ENCODE measurements around the gene SERPINA1. TPM values are rescaled to one million over a fixed set of nuclear protein-coding genes. Genes with fewer than 3 reads are reported as not detected.
"Not testable (repeated sequence)": the region's sequence is repeated elsewhere in the genome, so short reads cannot be mapped to it uniquely, and the experiment has no call there.

Gene SERPINA1
- total RNA-seq: under 1 TPM in 1 of 2 donors, not detected in 1; 0.38 TPM

- Mint-ChIP-seq H3K4me3 (no peak within 1 kb of the TSS), H3K36me3 (no peaks in the 10 kb centered on the region), H3K27me3 (peaks cover 0 to 2% of the 10 kb centered on the region in 2 donors), H3K4me1 (ENCODE audit: low read depth in 2 of 2) (peaks cover 0 to 20% of the 10 kb centered on the region in 2 donors), H3K9me3 (no peaks in the 10 kb centered on the region), H3K27ac (no peak within 1 kb of the TSS)
- DNase-seq (ENCODE audit: low spot score) (no peak), ATAC-seq (no peak)
These were observed at the start of gene SERPINA1 for GRCh38 chr14:94388384-94389103. SERPINA1 (minus strand) TSS chr14:94388602; CDS start chr14:94383237, 5,365 bp downstream.

GRCh38 chr14:94428610-94429009 is 40.2 kb upstream of the SERPINA1 start:
- H3K27ac Mint-ChIP-seq: no peak overlapping the region
- ATAC-seq (no peak), DNase-seq (ENCODE audit: low spot score) (no peak)
- H3K36me3 Mint-ChIP-seq: no peaks in the 10 kb centered on the region
- no peaks in the 10 kb centered on the region for H3K9me3 Mint-ChIP-seq
- peaks cover 0 to under 1% of the 10 kb centered on the region in 2 donors for H3K4me1 Mint-ChIP-seq (ENCODE audit: low read depth in 2 of 2)
- peaks cover 17 to 19% of the 10 kb centered on the region in 2 donors for H3K27me3 Mint-ChIP-seq
- H3K4me3 Mint-ChIP-seq: no peak overlapping the region

DNA sequence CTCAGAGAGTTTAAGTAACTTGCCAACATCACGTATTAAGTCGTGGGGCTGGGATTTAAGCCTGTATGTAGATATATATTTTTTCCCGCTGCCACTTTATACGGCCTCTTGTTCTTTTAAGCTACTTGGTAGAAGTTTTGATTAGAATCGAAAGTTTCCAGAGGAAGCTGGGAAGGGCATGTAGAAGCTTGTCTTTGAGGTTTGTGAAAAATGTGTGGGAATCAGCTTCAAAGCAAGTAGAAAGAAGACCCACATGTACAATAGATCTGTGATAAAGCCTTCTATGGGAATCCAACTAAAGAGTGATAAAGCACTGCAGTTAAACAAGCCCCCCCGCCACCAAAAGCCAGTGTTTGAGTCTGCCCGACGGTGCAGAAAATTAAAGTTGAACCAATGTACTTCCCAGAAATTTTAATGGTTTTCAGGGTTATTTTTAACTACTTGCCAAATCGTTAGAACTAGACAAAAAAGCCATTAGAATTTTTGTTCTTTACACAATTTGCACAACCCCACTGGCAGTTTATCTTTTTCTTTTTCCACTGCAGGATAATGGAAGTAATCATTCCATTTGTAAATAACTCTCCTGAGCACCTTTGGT is 38.7 kb upstream of the SERPINA1 start:
- Mint-ChIP-seq H3K27me3 (peaks cover 23% of the 10 kb centered on the region in 2 donors), H3K27ac (no peak overlapping the region)
- no peak for ATAC-seq

GRCh38 chr14:94426526-94426925 is 38.1 kb upstream of the SERPINA1 start:
- H3K9me3 Mint-ChIP-seq: no peaks in the 10 kb centered on the region
- peaks cover 21 to 26% of the 10 kb centered on the region in 2 donors for H3K27me3 Mint-ChIP-seq
- DNase-seq (ENCODE audit: low spot score) (no peak), ATAC-seq (no peak)
- peaks cover 0 to 4% of the 10 kb centered on the region in 2 donors for H3K4me1 Mint-ChIP-seq (ENCODE audit: low read depth in 2 of 2)
- no peak overlapping the region for H3K4me3 Mint-ChIP-seq
- no peak overlapping the region for H3K27ac Mint-ChIP-seq
- no peaks in the 10 kb centered on the region for H3K36me3 Mint-ChIP-seq

More for the DNA sequence above, 38.7 kb upstream of the SERPINA1 start:
- Mint-ChIP-seq H3K36me3 (no peaks in the 10 kb centered on the region), H3K4me1 (ENCODE audit: low read depth in 2 of 2) (peaks cover 0 to 4% of the 10 kb centered on the region in 2 donors), H3K9me3 (no peaks in the 10 kb centered on the region), H3K4me3 (no peak overlapping the region)
- no peak for DNase-seq (ENCODE audit: low spot score)

DNA sequence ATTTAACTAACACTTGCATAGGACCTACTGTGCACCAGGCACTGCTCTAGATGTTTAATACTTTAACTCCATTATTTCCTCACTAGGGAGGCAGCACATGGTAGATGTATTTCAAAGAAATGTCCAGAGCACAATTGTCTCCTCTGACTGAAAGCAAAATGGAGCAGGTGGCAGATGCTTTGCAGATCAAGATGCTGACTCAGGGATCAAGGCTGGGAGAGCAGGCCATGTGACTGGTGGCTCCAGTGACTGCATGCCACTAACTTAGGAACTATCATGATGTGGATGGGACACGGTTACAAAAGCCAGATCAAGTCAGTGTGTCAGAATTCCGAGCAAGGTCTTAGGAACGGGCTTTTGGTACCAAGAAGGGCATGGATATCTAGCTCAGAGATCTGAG is 36.0 kb upstream of the SERPINA1 start:
- Mint-ChIP-seq H3K27ac (no peak overlapping the region), H3K36me3 (no peaks in the 10 kb centered on the region), H3K27me3 (peaks cover 24 to 38% of the 10 kb centered on the region in 2 donors), H3K9me3 (no peaks in the 10 kb centered on the region), H3K4me3 (no peak overlapping the region), H3K4me1 (ENCODE audit: low read depth in 2 of 2) (peaks cover 0 to 4% of the 10 kb centered on the region in 2 donors)
- DNase-seq (ENCODE audit: low spot score) (no peak), ATAC-seq (no peak)

GRCh38 chr14:94423453-94424056 is 35.2 kb upstream of the SERPINA1 start:
- H3K4me1 Mint-ChIP-seq (ENCODE audit: low read depth in 2 of 2): peaks cover 0 to 4% of the 10 kb centered on the region in 2 donors
- H3K27ac Mint-ChIP-seq: no peak overlapping the region
- ATAC-seq (no peak), DNase-seq (ENCODE audit: low spot score) (no peak)
- no peak overlapping the region for H3K4me3 Mint-ChIP-seq
- H3K36me3 Mint-ChIP-seq: no peaks in the 10 kb centered on the region
- peaks cover 24 to 39% of the 10 kb centered on the region in 2 donors for H3K27me3 Mint-ChIP-seq
- no peaks in the 10 kb centered on the region for H3K9me3 Mint-ChIP-seq

DNA sequence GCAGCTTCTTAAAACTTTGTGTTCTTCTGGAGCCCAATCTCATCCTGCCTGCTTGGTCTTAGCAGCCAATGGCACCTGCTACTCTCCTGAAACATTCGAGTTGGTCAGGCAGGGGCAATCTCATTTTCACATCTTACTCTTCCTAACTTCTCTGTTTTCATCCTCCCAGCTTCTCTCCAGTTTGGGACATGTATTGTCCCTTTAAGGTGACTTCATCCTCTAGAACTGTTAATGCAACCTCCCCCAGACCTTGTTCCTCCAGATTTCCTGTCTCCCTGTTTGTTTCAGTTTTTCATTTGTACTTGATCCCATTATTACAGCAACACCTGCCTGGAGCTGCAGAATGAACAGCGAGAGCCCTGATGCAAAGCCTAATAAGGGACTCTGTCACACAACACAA is 32.9 kb upstream of the SERPINA1 start:
- Mint-ChIP-seq H3K4me3 (no peak overlapping the region), H3K4me1 (ENCODE audit: low read depth in 2 of 2) (peaks cover 0 to 4% of the 10 kb centered on the region in 2 donors), H3K9me3 (peaks cover 3% of the 10 kb centered on the region), H3K27ac (no peak overlapping the region), H3K27me3 (peaks cover 31 to 41% of the 10 kb centered on the region in 2 donors), H3K36me3 (no peaks in the 10 kb centered on the region)
- ATAC-seq: no peak
- DNase-seq (ENCODE audit: low spot score): no peak

DNA sequence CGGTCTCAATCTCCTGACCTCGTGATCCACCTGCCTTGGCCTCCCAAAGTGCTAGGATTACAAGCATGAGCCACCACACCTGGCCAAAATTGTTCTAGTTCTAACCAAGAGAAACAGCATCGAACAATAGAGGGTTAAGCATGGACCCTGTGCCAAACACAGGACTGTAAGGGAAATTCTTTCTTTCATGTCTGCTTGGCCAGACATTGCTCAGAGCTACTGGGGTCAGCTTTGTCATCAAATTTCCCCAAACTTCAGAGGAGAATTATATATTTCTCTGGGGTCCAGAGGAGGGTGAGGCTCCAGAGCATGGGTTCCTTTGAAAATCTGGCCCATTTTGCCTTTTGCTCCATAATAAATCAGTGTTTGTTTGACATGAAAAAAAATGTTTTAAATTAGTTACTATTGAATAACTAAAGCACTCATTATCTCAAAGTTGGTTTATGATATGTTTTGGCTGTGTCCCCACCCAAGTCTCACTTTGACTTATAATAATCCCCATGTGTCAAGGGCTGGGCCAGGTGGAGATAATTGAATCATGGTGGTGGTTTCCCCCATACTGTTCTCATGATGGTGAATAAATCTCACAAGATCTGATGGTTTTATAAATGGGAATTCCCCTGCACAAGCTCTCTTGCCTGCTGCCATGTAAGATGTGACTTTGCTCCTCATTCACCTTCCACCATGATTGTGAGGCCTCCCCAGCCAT is 29.2 kb upstream of the SERPINA1 start:
- H3K27me3 Mint-ChIP-seq: peaks cover 24 to 33% of the 10 kb centered on the region in 2 donors
- not testable (repeated sequence) for H3K36me3 Mint-ChIP-seq; H3K27ac Mint-ChIP-seq; H3K9me3 Mint-ChIP-seq; H3K4me1 Mint-ChIP-seq (ENCODE audit: low read depth in 2 of 2); H3K4me3 Mint-ChIP-seq; ATAC-seq; DNase-seq (ENCODE audit: low spot score)

DNA sequence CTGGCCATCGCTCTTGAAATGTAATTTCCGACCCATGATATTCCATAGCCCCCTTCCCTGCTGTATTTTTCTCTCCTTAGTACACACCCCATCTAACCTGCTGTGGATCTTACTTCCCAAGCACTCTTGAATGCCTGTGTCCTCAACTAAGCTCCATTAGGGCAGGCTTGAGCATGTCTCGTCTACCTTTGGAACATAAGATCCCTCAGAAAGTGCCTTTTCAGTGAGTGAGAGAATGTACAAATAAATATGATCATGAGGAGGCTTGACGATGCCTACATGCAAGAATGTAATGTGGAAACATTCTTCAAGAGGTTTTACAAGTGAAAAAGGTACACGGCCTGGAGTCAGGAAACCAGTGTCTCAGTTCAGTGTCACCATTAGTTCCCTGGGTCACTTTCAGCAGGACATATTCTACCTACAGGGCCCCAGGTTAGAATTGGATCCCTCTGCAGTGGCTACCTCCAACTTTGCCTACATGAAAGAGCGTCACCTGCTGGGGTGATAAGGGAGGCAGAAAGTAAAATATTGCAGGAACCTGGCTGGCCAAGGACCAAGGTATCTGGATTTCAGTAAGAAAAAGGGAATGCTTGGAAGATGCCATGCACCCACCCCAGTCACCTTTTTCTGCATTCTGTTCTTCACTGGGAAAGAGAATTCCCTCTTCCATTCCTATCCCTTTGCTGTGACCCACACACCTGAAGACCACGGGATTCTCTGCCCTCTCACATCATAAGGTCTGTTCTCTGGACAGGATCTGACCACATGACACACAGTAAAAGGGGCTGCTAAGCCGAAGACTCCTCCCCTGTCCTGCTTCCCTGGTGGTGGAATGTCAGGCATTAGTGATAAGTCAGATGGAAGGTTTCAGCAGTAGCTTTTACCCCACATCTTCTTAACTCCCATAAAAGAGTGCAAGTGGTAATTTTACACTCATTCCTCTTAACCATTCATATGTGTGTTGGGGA is 24.6 kb upstream of the SERPINA1 start:
- H3K27ac Mint-ChIP-seq: no peak overlapping the region
- ATAC-seq: no peak
- no peaks in the 10 kb centered on the region for H3K4me1 Mint-ChIP-seq (ENCODE audit: low read depth in 2 of 2)
- DNase-seq (ENCODE audit: low spot score): no peak
- H3K9me3 Mint-ChIP-seq: peaks cover 5% of the 10 kb centered on the region
- H3K36me3 Mint-ChIP-seq: peaks cover 6% of the 10 kb centered on the region
- no peak overlapping the region for H3K4me3 Mint-ChIP-seq
- peaks cover 22 to 42% of the 10 kb centered on the region in 2 donors for H3K27me3 Mint-ChIP-seq

- H3K27me3 Mint-ChIP-seq: peaks cover 23 to 42% of the 10 kb centered on the region in 2 donors
- H3K4me3 Mint-ChIP-seq: no peak overlapping the region
- no peaks in the 10 kb centered on the region for H3K4me1 Mint-ChIP-seq (ENCODE audit: low read depth in 2 of 2)
- H3K9me3 Mint-ChIP-seq: peaks cover 5% of the 10 kb centered on the region
- DNase-seq (ENCODE audit: low spot score) (no peak), ATAC-seq (no peak)
- H3K27ac Mint-ChIP-seq: no peak overlapping the region
- peaks cover 6% of the 10 kb centered on the region for H3K36me3 Mint-ChIP-seq
These were observed 23.2 kb upstream of the SERPINA1 start for GRCh38 chr14:94411638-94412037.

- H3K4me3 Mint-ChIP-seq; H3K4me1 Mint-ChIP-seq (ENCODE audit: low read depth in 2 of 2); H3K36me3 Mint-ChIP-seq; H3K9me3 Mint-ChIP-seq; DNase-seq (ENCODE audit: low spot score); ATAC-seq; H3K27ac Mint-ChIP-seq: not testable (repeated sequence)
- H3K27me3 Mint-ChIP-seq: peaks cover 15 to 27% of the 10 kb centered on the region in 2 donors
These were observed 21.0 kb upstream of the SERPINA1 start for GRCh38 chr14:94409430-94409829.

- Mint-ChIP-seq H3K4me3 (no peak overlapping the region), H3K4me1 (ENCODE audit: low read depth in 2 of 2) (no peaks in the 10 kb centered on the region), H3K9me3 (peaks cover 5% of the 10 kb centered on the region), H3K27me3 (peaks cover 15 to 27% of the 10 kb centered on the region in 2 donors), H3K36me3 (peaks cover 6% of the 10 kb centered on the region), H3K27ac (no peak overlapping the region)
- ATAC-seq (no peak), DNase-seq (ENCODE audit: low spot score) (no peak)
These were observed 20.2 kb upstream of the SERPINA1 start for GRCh38 chr14:94408546-94409095.
